HuH-7 (cell line): ENCODE measurements around the gene LUZP2.
"Not testable (repeated sequence)": the region's sequence is repeated elsewhere in the genome, so short reads cannot be mapped to it uniquely, and the experiment has no call there.

Experiments
- DNase-seq: peaks from one replicate; pipeline ENCODE4 v3.0.0; 2011; ENCODE audit warnings: low spot score

Gene LUZP2

GRCh38 chr11:24820541-24820940 is 323.7 kb downstream of the LUZP2 start:
- DNase-seq: no peak

- no peak for DNase-seq
Observed at GRCh38 chr11:24828938-24829605, 332.2 kb downstream of the LUZP2 start.

- DNase-seq: no peak
Observed at GRCh38 chr11:24833573-24833972, 336.7 kb downstream of the LUZP2 start.

- no peak for DNase-seq
Observed at GRCh38 chr11:24837112-24837511, 340.3 kb downstream of the LUZP2 start.

- DNase-seq: no peak
Observed at GRCh38 chr11:24842308-24842707, 345.5 kb downstream of the LUZP2 start.

- no peak for DNase-seq
Observed at GRCh38 chr11:24844406-24844805, 347.6 kb downstream of the LUZP2 start.

GRCh38 chr11:24848857-24849256 is 352.0 kb downstream of the LUZP2 start:
- no peak for DNase-seq

- DNase-seq: no peak
Observed at GRCh38 chr11:24855951-24856350, 359.1 kb downstream of the LUZP2 start.

GRCh38 chr11:24859801-24860300 is 363.0 kb downstream of the LUZP2 start:
- no peak for DNase-seq

- no peak for DNase-seq
Observed at GRCh38 chr11:24861440-24861839, 364.6 kb downstream of the LUZP2 start.

- DNase-seq: no peak
Observed at GRCh38 chr11:24866743-24867142, 369.9 kb downstream of the LUZP2 start.

- no peak for DNase-seq
Observed at GRCh38 chr11:24870048-24870447, 373.2 kb downstream of the LUZP2 start.

- DNase-seq: no peak
Observed at GRCh38 chr11:24872186-24872585, 375.3 kb downstream of the LUZP2 start.

GRCh38 chr11:24872651-24873311 is 375.9 kb downstream of the LUZP2 start:
- no peak for DNase-seq

- no peak for DNase-seq
Observed at GRCh38 chr11:24880962-24881361, 384.1 kb downstream of the LUZP2 start.

- DNase-seq: no peak
Observed at GRCh38 chr11:24885580-24886173, 388.8 kb downstream of the LUZP2 start.

GRCh38 chr11:24886880-24887619 is 390.2 kb downstream of the LUZP2 start:
- DNase-seq: no peak

- no peak for DNase-seq
Observed at GRCh38 chr11:24890426-24890825, 393.6 kb downstream of the LUZP2 start.

- DNase-seq: not testable (repeated sequence)
Observed at GRCh38 chr11:24891845-24892492, 395.1 kb downstream of the LUZP2 start.

- DNase-seq: no peak
Observed at GRCh38 chr11:24896118-24896835, 399.4 kb downstream of the LUZP2 start.

GRCh38 chr11:24900514-24900913 is 403.7 kb downstream of the LUZP2 start:
- no peak for DNase-seq
